ENCODE measurements around the gene ZNF524. TPM values are rescaled to one million over a fixed set of nuclear protein-coding genes. Genes with fewer than 3 reads are reported as not detected.

Gene ZNF524
- total and polyA plus RNA-seq, 7 donors: 24.5 to 49.2 (median 37.1) TPM

DNA sequence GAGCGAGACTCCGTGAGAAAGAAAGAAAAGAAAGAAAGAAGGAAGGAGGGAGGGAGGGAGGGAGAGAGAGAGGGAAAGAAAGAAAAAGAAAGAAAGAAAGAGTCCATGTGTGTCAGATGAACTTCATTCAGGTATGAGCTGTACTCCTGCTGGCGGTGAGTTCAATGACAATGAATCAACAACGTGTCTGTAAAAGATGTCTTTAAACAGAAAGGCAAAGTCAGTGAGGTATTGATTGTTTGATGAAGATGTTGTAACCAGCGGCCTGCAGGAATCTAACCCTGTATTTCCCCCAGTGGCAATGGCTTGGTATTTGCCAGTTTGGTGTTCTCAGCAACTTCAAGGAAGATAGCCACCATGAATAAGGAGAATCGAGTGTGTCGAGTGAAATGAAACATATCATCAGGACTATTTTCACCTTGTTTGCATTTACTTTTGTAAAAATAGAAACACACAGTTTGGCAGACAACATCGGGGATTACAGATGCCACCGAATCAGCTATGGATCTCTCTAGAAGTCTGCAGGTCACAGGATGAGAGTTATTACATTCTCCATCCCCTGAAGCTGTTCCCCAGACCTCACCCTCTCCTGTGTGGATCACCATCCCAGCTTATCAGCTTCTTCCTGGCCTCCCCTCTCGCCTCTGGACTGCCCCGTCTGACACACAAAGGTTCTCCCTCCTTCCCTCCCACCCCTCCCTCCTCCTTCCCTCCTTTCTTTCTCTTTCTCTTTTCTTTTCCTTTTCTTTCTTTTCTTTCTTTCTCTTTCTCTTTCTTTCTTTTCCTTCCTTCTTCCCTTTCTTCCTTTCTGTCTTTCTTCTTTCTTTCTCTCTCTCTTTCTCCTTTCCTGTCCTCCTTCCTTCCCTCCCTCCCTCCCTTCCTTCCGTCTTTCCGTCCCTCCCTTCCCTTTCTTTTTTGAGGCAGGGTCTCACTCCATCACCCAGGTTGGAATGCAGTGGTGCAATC is 46.6 kb upstream of the ZNF524 start:
- Histone ChIP-seq H3K36me3 (no peaks in the 10 kb centered on the region), H3K27ac (no peak overlapping the region), H3K4me3 (no peak overlapping the region), H3K27me3 (peaks cover 5 to 40% (median 28%) of the 10 kb centered on the region in 3 donors), H3K4me1 (no peaks in the 10 kb centered on the region), H3K9me3 (no peaks in the 10 kb centered on the region)
- 69 to 70% methylated on average over 13 of the region's 13 CpGs for WGBS, 2 donors
- intact Hi-C loops (cut with DNase I): no loop called here
- no peak for TF ChIP-seq POLR2AphosphoS5 (IDR thresholded peaks at IDR 0.05)
- TF ChIP-seq, protein P1, sequence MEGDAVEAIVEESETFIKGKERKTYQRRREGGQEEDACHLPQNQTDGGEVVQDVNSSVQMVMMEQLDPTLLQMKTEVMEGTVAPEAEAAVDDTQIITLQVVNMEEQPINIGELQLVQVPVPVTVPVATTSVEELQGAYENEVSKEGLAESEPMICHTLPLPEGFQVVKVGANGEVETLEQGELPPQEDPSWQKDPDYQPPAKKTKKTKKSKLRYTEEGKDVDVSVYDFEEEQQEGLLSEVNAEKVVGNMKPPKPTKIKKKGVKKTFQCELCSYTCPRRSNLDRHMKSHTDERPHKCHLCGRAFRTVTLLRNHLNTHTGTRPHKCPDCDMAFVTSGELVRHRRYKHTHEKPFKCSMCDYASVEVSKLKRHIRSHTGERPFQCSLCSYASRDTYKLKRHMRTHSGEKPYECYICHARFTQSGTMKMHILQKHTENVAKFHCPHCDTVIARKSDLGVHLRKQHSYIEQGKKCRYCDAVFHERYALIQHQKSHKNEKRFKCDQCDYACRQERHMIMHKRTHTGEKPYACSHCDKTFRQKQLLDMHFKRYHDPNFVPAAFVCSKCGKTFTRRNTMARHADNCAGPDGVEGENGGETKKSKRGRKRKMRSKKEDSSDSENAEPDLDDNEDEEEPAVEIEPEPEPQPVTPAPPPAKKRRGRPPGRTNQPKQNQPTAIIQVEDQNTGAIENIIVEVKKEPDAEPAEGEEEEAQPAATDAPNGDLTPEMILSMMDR (IDR thresholded peaks at IDR 0.05): no peak
- TF ChIP-seq POLR2A (IDR thresholded peaks at IDR 0.05): no peak
- no peak for TF ChIP-seq EP300 (IDR thresholded peaks at IDR 0.05)
- no peak for DNase-seq

DNA sequence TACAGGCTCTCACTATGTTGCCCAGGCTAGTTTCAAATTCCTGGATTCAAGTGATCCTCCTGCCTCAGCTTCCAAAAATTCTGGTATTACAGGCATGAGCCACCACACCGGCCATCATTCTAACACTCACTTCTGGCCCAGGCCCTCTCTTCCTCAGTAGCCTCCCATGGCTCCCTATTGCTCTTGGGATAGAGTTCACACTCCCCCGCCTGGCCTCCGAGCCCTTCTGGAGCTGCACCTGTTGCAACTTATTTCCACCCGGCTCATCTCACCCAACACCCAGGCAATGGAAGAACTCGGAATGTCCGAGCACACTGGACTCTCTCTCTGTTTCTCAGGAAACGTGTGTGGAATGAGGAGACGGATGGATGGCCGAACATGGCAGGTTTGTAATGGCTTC is 45.8 kb upstream of the ZNF524 start:
- 89 to 91% methylated on average over 9 of the region's 9 CpGs for WGBS, 2 donors
- TF ChIP-seq EP300 (IDR thresholded peaks at IDR 0.05) (no peak), POLR2AphosphoS5 (IDR thresholded peaks at IDR 0.05) (no peak)
- TF ChIP-seq, protein P1 (IDR thresholded peaks at IDR 0.05): no peak
- Histone ChIP-seq H3K9me3 (no peaks in the 10 kb centered on the region), H3K4me1 (no peaks in the 10 kb centered on the region), H3K36me3 (no peaks in the 10 kb centered on the region), H3K27ac (no peak overlapping the region), H3K4me3 (no peak overlapping the region), H3K27me3 (peaks cover 5 to 33% (median 22%) of the 10 kb centered on the region in 3 donors)
- DNase-seq: no peak
- intact Hi-C loops (cut with DNase I): no loop called here

DNA sequence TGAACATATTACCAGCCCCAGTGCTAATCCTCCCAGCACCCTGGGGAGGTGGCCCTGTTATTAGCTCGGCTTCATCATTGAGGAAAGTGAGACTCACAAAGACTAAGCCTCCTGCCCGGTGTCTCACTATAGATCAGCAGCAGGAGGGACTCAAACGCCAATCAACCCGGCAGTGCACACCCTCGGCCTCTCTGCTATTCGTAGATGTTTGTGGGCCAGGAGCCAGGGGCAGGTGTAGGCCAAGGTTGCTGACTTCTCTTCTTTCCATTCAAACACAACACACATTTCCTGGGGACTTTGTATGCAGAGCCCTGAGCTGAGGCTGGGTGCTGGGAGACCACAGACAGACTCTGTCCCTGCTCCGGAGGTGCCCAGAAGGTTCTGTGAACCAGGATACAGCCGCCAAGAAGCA is 45.3 kb upstream of the ZNF524 start:
- Histone ChIP-seq H3K36me3 (no peaks in the 10 kb centered on the region), H3K27me3 (peaks cover 5 to 29% (median 20%) of the 10 kb centered on the region in 3 donors), H3K4me3 (no peak overlapping the region), H3K27ac (no peak overlapping the region), H3K9me3 (no peaks in the 10 kb centered on the region), H3K4me1 (no peaks in the 10 kb centered on the region)
- TF ChIP-seq POLR2AphosphoS5 (IDR thresholded peaks at IDR 0.05): no peak
- no peak for TF ChIP-seq EP300 (IDR thresholded peaks at IDR 0.05)
- TF ChIP-seq POLR2A (IDR thresholded peaks at IDR 0.05): no peak
- TF ChIP-seq, protein P1 (IDR thresholded peaks at IDR 0.05): no peak
- DNase-seq: no peak
- WGBS, 2 donors: 33 to 74% methylated on average over 8 of the region's 8 CpGs
- intact Hi-C loops (cut with DNase I): no loop called here

DNA sequence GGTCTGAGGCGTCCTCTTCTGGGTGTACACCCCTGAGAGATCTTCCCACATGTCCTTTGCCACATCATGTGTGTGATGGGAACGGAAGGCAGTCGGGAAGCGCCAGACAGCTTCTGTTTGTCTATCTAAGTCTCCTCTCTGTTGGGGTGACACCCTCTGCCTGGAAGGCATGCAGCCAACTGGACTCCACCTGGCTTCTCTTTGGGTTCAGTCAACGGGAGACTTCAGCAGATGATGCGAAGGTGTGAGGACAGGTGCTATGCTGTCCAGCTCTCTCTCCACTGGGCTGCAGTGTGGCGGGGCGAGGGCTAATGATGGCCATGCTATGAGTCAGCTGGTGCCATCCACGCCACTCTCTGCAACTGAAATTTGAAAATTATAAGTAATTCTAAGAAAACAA is 40.4 kb upstream of the ZNF524 start:
- intact Hi-C loops (cut with DNase I): no loop called here
- no peak for DNase-seq
- TF ChIP-seq EP300 (IDR thresholded peaks at IDR 0.05): no peak
- TF ChIP-seq POLR2A (IDR thresholded peaks at IDR 0.05): no peak
- no peak for TF ChIP-seq POLR2AphosphoS5 (IDR thresholded peaks at IDR 0.05)
- TF ChIP-seq, protein P1 (IDR thresholded peaks at IDR 0.05): no peak
- peaks cover 0 to 21% (median 8%) of the 10 kb centered on the region in 3 donors for H3K27me3 ChIP-seq
- peaks cover 0 to 4% (median 0%) of the 10 kb centered on the region in 4 donors for H3K9me3 ChIP-seq
- H3K4me1 ChIP-seq: no peaks in the 10 kb centered on the region
- no peak overlapping the region for H3K27ac ChIP-seq
- no peaks in the 10 kb centered on the region for H3K36me3 ChIP-seq
- H3K4me3 ChIP-seq: no peak overlapping the region
- 66 to 87% methylated on average over 9 of the region's 9 CpGs for WGBS, 2 donors
